ENCODE data around the gene MYO16.

DNA sequence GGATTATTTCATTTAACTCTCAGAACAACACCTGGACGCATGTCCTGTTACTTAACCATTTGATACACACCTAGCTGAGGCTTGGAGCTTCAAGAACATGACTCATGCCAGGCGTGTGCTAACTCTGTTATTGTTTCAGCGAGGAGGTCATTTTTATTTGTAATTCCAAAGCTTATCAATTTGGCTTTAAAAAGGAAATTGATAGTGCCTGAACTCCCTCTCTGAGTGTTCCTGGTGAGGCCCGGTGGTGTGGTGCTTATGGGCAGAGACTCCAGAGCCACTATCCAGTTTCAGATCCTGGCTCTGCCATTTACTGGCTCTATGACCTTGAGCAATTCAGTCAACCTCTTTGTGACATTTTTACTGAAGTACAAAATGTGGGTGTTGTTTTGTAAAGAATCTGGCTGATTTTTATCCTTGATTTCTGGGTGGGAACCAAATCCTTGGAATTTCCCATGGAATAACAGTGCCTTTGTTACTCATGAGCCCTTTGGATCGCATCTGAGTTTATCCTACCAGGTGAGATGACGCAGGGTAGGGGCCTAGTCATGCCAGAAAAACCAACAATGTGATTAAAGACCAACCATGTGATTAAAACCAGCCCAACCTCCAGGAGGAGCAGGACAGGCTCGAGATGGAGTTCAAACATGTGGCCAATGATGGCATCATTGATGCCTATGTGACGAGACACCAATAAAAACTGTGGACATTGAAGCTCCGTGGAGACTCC, 198.8 kb downstream of the MYO16 start:
- TF ChIP-seq, protein P1, sequence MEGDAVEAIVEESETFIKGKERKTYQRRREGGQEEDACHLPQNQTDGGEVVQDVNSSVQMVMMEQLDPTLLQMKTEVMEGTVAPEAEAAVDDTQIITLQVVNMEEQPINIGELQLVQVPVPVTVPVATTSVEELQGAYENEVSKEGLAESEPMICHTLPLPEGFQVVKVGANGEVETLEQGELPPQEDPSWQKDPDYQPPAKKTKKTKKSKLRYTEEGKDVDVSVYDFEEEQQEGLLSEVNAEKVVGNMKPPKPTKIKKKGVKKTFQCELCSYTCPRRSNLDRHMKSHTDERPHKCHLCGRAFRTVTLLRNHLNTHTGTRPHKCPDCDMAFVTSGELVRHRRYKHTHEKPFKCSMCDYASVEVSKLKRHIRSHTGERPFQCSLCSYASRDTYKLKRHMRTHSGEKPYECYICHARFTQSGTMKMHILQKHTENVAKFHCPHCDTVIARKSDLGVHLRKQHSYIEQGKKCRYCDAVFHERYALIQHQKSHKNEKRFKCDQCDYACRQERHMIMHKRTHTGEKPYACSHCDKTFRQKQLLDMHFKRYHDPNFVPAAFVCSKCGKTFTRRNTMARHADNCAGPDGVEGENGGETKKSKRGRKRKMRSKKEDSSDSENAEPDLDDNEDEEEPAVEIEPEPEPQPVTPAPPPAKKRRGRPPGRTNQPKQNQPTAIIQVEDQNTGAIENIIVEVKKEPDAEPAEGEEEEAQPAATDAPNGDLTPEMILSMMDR (conservative IDR thresholded peaks at IDR 0.05 in 1 of 2, IDR thresholded peaks at IDR 0.05 in 1 of 2; ENCODE audit: low read depth in 1 of 2, low read length in 2 of 2) = no peak
- no peak for TF ChIP-seq EZH2 (IDR thresholded peaks at IDR 0.05; ENCODE audit: low read length, missing control alignments)
